ENCODE results near the gene FTO. TPM values are rescaled to one million over a fixed set of nuclear protein-coding genes. Genes with fewer than 3 reads are reported as not detected.

Gene FTO
- total RNA-seq, 1 donor from 2014 or later: 66.4 TPM

DNA sequence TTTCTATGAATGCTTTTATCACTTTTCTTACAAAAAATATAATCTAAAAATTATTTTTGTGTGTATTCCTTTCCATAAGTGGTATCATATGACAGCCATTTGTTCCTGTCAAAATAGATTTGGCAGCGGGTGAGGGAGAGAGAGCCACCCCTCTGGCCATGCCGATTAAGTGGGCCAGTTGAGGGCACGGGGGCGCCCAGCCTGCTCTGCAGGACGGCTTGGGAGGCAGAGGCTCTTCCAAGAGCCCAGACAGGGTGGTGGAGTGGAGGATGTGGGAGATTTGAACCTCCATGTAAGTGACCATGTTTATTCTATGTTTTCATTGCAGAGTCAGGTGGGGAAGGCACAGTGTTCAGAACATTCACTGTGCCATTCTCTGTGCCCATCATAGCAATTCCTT, 493.8 kb downstream of the FTO start:
- intact Hi-C loops (cut with micrococcal nuclease): loop anchor here (10.0 kb wide), 1 partner anchor 303 kb away; no protein-coding TSS in a partner anchor

DNA sequence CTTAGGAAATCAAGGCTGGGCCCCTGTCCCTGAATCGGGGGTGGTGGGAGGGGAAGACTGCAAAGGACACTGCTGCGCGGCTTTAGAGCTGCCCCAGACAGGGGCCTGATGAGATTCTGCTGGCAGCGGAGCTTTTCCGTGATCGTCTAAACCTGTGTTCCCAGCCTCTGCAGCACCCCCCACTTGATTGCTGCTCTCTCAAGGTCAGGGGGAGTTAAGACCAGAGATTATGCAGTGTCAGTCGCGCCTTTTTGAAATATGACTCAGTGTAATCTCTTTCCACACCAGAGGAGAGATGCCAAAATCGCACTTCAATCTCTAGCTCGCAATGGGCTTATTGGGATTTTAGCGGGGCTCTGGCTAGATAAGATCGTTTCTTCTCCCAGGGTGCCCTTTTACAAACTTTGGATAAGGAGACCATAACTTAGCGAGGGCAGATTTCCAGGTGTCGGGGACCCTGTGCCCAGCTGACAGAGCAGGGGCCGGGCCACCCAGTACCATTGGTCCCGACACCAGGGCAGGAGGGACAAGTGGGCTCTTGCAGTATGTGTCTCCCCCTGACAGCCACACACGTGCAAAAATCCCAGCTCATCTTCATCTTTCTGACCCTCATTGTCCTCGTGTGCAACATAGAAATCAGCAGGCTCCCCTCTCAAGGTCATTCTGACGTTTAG, 495.7 kb downstream of the FTO start:
- intact Hi-C loops (cut with micrococcal nuclease): loop anchor here (10.0 kb wide), 1 partner anchor 305 kb away; no protein-coding TSS in a partner anchor

- intact Hi-C loops (cut with micrococcal nuclease): no loop called here
These were observed 496.2 kb downstream of the FTO start for GRCh38 chr16:54200161-54200534.

DNA sequence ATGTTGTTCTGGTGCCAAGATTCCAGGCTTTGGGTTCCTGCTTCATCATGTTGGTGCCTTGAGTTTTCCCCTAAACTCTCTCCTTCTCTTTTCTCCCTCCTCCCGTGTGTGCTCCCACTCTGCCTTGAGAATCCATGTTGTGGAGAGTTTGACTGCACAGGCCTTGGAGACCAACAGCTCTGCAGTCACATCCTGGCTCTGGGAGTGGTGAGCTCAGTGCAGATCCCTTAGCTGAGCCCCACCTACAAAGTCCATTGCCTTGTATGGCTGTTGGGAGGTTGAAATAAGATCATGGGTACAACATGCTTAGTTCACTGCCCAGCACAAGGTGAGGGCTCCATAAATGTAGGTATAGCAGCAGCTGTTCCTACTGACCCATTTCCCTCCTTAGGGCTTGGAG, 496.8 kb downstream of the FTO start:
- intact Hi-C loops (cut with micrococcal nuclease): no loop called here

DNA sequence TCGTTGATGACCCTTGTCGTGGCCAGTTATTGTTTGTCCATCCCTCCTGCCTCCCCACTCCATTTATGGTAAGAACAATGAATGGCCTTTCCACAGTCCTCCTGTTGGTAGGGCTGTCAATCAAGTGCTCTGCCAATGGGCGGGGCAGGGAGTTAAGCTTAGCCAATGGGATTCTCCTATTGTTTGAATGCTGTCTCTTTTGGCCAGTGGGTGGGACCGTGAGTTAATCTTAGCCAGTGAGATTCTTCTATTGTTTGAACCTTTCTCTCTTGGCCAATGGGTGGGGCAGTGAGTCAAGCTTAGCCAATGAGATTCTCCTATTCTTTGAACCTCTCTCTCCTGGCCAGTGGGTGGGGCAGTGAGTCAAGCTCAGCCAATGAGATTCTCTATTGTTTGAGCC, 497.2 kb downstream of the FTO start:
- intact Hi-C loops (cut with micrococcal nuclease): no loop called here

Other genes with a start within 250 kb of the FTO start
- gene AKTIP, start 200.9 kb upstream of the FTO start, total RNA-seq: 52.7 and 57.0 TPM in 2 replicates
- gene RPGRIP1L, start 297 bp upstream of the FTO start, total RNA-seq: 6.0 and 7.2 TPM in 2 replicates